Endodermal cell (in vitro differentiated cells): ENCODE data around the gene ASCC3. TPM values are rescaled to one million over a fixed set of nuclear protein-coding genes. Genes with fewer than 3 reads are reported as not detected.

Experiments used
- DNase-seq: peaks from one replicate; pipeline ENCODE4 v3.0.0-alpha.2; 2017
- H3K27ac ChIP-seq: 2 replicates; pipeline ENCODE4 v1.5.1; 2013; ENCODE audit warnings: mild to moderate bottlenecking, low read depth, low read length, moderate library complexity
- H3K27me3 ChIP-seq: 2 replicates; pipeline ENCODE4 v1.6.1; 2013; ENCODE audit warnings: mild to moderate bottlenecking, low read length, moderate library complexity; ENCODE audit not compliant: insufficient read depth, control insufficient read depth, poor library complexity, severe bottlenecking
- H3K36me3 ChIP-seq: 2 replicates; pipeline ENCODE4 v1.7.0; 2013; ENCODE audit warnings: mild to moderate bottlenecking, low read length, moderate library complexity; ENCODE audit not compliant: control insufficient read depth, insufficient read depth
- H3K4me1 ChIP-seq: one replicate; pipeline ENCODE4 v1.7.0; 2013; ENCODE audit warnings: low read length; ENCODE audit not compliant: control insufficient read depth, insufficient read depth
- H3K4me3 ChIP-seq: 2 replicates; pipeline ENCODE4 v1.5.1; 2013; ENCODE audit warnings: mild to moderate bottlenecking, low read length, moderate library complexity
- H3K9ac ChIP-seq: 2 replicates; pipeline ENCODE4 v1.6.1; 2013; ENCODE audit warnings: mild to moderate bottlenecking, low read length, moderate library complexity; ENCODE audit not compliant: poor library complexity, severe bottlenecking; ENCODE audit errors: extremely low read depth
- H3K9me3 ChIP-seq: 2 replicates; pipeline ENCODE4 v1.6.1; 2013; ENCODE audit warnings: mild to moderate bottlenecking, low read length, moderate library complexity; ENCODE audit not compliant: control insufficient read depth
- H3K27ac Mint-ChIP-seq: 2 replicates; pipeline ENCODE4 v1.8.0; 2020; ENCODE audit warnings: mixed read lengths
- H3K27me3 Mint-ChIP-seq: 2 replicates; pipeline ENCODE4 v1.8.0; 2021; ENCODE audit warnings: mild to moderate bottlenecking, mixed read lengths; ENCODE audit not compliant: insufficient read depth
- H3K36me3 Mint-ChIP-seq: 2 replicates; pipeline ENCODE4 v1.8.0; 2020; ENCODE audit warnings: low read depth, mixed read lengths
- H3K4me1 Mint-ChIP-seq: 2 replicates; pipeline ENCODE4 v1.8.0; 2020; ENCODE audit warnings: mixed read lengths
- H3K4me3 Mint-ChIP-seq: 2 replicates; pipeline ENCODE4 v1.8.0; 2020; ENCODE audit warnings: mild to moderate bottlenecking, moderate library complexity, mixed read lengths
- H3K9me3 Mint-ChIP-seq: 2 replicates; pipeline ENCODE4 v1.8.0; 2020; ENCODE audit warnings: mild to moderate bottlenecking, mixed read lengths
- WGBS, 2 experiments: methylation state at CpG; one replicate each; pipeline versions ENCODE4 v1.1.5 to v1.1.7; 2013; ENCODE audit warnings: missing lambda C conversion rate in 2 of 2, mixed read lengths in 1 of 2; ENCODE audit not compliant: insufficient coverage in 1 of 2, insufficient read length in 1 of 2; 5-methylcytosine and 5-hydroxymethylcytosine counted together
- total RNA-seq, 2 donors: library from RNA; stranded (reverse); fragmentation: NEBNext Ultra II Directional in 1 of 2; extraction: Animal tissue kit (Norgen Biotek cat#: 25700) in 1 of 2; gene quantifications; 2 replicates in 1 of 2; 3 replicates in 1 of 2; pipeline ENCODE4 v1.2.1, GENCODE V29; 2021
- TF ChIP-seq, protein P1 (sequence below): fragments of 200-600 bp; sonication (generic); conservative IDR thresholded peaks from 2 replicates; pipeline ENCODE4 v1.5.0; 2021; ENCODE audit warnings: antibody characterized with exemption, mild to moderate bottlenecking

ASCC3 gene
- total RNA-seq, 2 donors from 2014 or later: 40.0 to 41.1 TPM

DNA sequence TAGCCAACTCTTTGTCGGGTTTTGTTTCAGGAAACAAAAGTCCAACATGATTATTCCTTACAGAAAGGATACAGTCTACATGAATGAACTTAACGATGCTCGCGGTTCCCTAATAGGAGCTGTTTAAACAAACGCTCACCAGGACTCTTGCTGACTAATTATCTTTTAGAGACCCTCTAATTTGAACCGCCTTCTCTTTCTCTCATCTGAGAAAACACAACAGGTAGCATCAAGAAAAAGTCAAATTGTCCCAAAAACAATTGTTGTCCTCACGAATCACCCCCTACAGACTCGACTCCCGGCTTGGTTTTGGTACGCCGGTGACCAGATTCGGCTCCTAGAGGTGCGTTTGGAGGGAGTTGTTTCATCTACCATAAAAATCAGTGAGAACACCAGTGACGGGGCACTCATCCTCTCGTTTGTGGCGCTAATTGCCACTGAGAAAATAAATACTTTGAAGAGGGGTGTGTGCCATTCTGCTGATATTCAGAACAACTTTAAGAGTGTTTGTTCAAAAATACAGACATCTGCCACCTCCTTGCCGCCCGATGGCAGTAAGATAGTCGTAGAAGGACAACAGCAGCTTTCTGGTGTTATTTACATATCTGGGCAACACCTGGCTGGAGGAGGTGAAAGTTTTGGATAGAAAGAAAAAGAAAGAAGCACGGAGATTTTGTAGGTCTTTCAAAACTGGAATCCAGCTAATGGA lies 415.3 kb downstream of the ASCC3 start:
- peak overlapping the region; percentile 53 for H3K4me3 Mint-ChIP-seq
- TF ChIP-seq, protein P1, sequence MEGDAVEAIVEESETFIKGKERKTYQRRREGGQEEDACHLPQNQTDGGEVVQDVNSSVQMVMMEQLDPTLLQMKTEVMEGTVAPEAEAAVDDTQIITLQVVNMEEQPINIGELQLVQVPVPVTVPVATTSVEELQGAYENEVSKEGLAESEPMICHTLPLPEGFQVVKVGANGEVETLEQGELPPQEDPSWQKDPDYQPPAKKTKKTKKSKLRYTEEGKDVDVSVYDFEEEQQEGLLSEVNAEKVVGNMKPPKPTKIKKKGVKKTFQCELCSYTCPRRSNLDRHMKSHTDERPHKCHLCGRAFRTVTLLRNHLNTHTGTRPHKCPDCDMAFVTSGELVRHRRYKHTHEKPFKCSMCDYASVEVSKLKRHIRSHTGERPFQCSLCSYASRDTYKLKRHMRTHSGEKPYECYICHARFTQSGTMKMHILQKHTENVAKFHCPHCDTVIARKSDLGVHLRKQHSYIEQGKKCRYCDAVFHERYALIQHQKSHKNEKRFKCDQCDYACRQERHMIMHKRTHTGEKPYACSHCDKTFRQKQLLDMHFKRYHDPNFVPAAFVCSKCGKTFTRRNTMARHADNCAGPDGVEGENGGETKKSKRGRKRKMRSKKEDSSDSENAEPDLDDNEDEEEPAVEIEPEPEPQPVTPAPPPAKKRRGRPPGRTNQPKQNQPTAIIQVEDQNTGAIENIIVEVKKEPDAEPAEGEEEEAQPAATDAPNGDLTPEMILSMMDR: no peak
- H3K27ac Mint-ChIP-seq: no peak overlapping the region
- peak overlapping the region; percentile 78 for H3K4me3 ChIP-seq
- WGBS, 2 experiments: 4 to 5% methylated on average over 12 to 20 of the region's 20 CpGs
- peaks cover 100% of the 10 kb centered on the region for H3K27me3 ChIP-seq
- no peaks in the 10 kb centered on the region for H3K9me3 Mint-ChIP-seq
- H3K36me3 Mint-ChIP-seq: no peaks in the 10 kb centered on the region
- no peaks in the 10 kb centered on the region for H3K27me3 Mint-ChIP-seq
- H3K36me3 ChIP-seq: no peaks in the 10 kb centered on the region
- H3K4me1 Mint-ChIP-seq: peaks cover 45% of the 10 kb centered on the region
- H3K4me1 ChIP-seq: peaks cover 2% of the 10 kb centered on the region
- no peak overlapping the region for H3K27ac ChIP-seq
- H3K9ac ChIP-seq: no peak overlapping the region
- DNase-seq: peak; percentile 45
- H3K9me3 ChIP-seq: no peaks in the 10 kb centered on the region

DNA sequence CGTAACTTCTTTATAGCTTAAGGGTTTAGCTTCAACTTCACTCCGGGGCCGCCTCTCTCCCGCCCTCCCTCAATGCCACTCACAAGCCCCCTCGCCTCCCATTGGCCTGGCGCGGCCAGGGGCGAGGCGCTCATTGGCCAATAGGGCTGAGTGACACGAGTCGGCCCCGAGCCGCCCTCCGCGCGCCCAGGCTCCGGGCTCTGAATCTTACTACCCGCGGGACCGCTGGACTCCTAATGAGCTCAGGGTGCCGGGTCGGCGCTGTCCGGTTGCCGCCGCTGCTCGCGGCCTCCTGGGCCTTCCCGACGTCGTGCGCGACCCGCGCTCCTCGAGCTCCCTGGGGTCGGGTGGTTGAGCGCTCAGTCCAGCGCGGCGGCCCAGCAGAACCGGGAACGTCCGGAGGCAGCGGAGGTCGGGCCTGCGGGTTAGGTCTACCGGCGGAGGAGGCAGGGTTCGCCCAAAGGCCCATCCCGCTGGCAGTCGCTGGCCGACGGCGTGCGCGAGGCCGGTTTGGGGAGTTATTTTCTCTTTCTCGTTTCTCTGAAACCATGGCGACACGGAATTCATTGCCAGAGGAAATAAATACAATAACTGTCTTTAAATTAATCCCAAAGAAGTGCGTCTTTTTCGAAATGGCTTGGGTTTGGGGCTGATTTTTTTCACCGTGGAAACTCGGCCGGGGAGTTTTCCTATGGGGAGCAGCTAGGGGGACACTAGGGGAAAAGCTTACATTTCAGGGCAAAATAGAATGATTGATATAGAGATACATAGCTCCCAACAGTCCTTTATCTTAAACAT lies 416.0 kb downstream of the ASCC3 start, which contains the start of gene SIM1:
Gene SIM1 (minus strand): TSS at position 19 of the 798 bp plus-strand sequence. CDS start 1,453 bp downstream, outside the sequence.
- TF ChIP-seq, protein P1: no peak
- Mint-ChIP-seq H3K27ac (no peak within 1 kb of the TSS), H3K4me3 (peak within 1 kb of the TSS; percentile 53), H3K9me3 (no peaks in the 10 kb centered on the region), H3K4me1 (peaks cover 48% of the 10 kb centered on the region), H3K36me3 (no peaks in the 10 kb centered on the region), H3K27me3 (no peaks in the 10 kb centered on the region)
- peak; percentile 98 for DNase-seq
- no peaks in the 10 kb centered on the region for H3K9me3 ChIP-seq
- no peaks in the 10 kb centered on the region for H3K36me3 ChIP-seq
- no peaks in the 10 kb centered on the region for H3K4me1 ChIP-seq
- H3K27ac ChIP-seq: no peak within 1 kb of the TSS
- peaks cover 100% of the 10 kb centered on the region for H3K27me3 ChIP-seq
- 0 to 1% methylated on average over 19 to 66 of the region's 66 CpGs for WGBS, 2 experiments
- peak within 1 kb of the TSS; percentile 15 for H3K9ac ChIP-seq
- H3K4me3 ChIP-seq: peak within 1 kb of the TSS; percentile 78

DNA sequence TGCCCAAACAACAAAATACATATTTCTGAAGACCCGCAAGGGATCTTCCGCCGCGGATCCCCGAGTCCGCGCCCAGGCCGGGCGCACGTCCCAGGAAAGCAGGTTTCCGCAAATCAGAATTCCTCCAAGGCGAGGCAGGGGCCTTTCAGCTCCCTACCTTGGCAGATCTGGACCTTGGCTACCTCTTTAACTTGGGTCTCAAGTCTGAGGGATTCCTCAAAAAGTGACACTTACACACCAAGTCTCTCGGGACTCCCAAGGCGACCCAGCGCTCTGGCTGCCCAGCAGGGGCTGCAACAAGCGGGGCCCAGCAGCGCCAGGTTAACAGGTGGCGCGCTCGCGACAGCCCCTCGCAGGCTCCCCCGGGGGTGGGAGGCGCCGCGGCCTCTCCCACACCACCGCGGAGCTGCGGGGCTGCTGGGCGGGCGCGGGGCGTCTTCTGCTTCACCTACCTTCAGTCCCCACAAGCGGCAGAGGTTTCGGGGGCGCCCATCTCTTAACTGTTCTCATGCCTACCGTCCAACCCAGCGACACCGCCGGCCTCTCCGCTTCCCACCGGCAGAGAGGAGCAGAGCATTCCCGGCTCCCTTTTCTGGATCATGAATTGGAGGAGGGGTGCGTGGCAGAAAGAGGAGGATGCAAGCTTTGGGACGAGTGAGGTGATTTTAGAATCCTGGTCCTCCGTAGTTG lies 416.8 kb downstream of the ASCC3 start:
- Histone ChIP-seq H3K4me3 (peak overlapping the region; percentile 78), H3K4me1 (no peaks in the 10 kb centered on the region), H3K9me3 (no peaks in the 10 kb centered on the region), H3K36me3 (no peaks in the 10 kb centered on the region), H3K9ac (no peak overlapping the region), H3K27ac (no peak overlapping the region), H3K27me3 (peaks cover 100% of the 10 kb centered on the region)
- peak; percentile 77 for DNase-seq
- WGBS, 2 experiments: 1% methylated on average over 17 to 46 of the region's 46 CpGs
- Mint-ChIP-seq H3K4me3 (peak overlapping the region; percentile 53), H3K27me3 (no peaks in the 10 kb centered on the region), H3K36me3 (no peaks in the 10 kb centered on the region), H3K4me1 (peaks cover 48% of the 10 kb centered on the region), H3K9me3 (no peaks in the 10 kb centered on the region), H3K27ac (no peak overlapping the region)
- TF ChIP-seq, protein P1: peak; percentile 25
